ENCODE measurements around the gene UBE2B.

The UBE2B gene

DNA sequence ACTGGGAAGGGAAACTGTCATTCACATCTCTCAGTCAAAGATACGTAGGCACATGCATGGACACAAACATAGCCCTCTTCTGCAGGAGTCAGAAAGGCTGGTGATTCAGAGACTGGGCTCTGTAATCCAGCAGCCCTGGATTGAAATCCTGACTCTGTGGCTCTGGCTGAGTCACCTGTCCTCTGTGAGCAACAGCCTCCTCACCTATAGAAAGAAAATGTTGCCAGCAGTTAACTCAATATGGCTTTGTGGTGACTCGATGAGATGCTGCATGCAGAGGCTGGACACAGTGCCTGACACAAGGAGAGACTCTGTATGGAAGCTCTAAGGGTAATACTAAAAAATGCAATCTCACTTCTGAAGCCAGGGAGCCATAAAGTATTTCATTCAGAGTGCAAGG, 64.2 kb downstream of the UBE2B start:
- no peak for DNase-seq (ENCODE audit: extremely low read depth, insufficient read length)
- H3K4me3 ChIP-seq (replicated peaks; ENCODE audit: low read depth, low read length) = no peak overlapping the region
- no peaks in the 10 kb centered on the region for H3K27me3 ChIP-seq (replicated peaks; ENCODE audit: control insufficient read depth, insufficient read depth, low read length)
- H3K36me3 ChIP-seq (ENCODE audit: control insufficient read depth, insufficient read depth, low read length) = no peaks in the 10 kb centered on the region
- TF ChIP-seq, protein P1, sequence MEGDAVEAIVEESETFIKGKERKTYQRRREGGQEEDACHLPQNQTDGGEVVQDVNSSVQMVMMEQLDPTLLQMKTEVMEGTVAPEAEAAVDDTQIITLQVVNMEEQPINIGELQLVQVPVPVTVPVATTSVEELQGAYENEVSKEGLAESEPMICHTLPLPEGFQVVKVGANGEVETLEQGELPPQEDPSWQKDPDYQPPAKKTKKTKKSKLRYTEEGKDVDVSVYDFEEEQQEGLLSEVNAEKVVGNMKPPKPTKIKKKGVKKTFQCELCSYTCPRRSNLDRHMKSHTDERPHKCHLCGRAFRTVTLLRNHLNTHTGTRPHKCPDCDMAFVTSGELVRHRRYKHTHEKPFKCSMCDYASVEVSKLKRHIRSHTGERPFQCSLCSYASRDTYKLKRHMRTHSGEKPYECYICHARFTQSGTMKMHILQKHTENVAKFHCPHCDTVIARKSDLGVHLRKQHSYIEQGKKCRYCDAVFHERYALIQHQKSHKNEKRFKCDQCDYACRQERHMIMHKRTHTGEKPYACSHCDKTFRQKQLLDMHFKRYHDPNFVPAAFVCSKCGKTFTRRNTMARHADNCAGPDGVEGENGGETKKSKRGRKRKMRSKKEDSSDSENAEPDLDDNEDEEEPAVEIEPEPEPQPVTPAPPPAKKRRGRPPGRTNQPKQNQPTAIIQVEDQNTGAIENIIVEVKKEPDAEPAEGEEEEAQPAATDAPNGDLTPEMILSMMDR (IDR thresholded peaks at IDR 0.05; ENCODE audit: insufficient read depth, low read length, poor library complexity, severe bottlenecking) = no peak

DNA sequence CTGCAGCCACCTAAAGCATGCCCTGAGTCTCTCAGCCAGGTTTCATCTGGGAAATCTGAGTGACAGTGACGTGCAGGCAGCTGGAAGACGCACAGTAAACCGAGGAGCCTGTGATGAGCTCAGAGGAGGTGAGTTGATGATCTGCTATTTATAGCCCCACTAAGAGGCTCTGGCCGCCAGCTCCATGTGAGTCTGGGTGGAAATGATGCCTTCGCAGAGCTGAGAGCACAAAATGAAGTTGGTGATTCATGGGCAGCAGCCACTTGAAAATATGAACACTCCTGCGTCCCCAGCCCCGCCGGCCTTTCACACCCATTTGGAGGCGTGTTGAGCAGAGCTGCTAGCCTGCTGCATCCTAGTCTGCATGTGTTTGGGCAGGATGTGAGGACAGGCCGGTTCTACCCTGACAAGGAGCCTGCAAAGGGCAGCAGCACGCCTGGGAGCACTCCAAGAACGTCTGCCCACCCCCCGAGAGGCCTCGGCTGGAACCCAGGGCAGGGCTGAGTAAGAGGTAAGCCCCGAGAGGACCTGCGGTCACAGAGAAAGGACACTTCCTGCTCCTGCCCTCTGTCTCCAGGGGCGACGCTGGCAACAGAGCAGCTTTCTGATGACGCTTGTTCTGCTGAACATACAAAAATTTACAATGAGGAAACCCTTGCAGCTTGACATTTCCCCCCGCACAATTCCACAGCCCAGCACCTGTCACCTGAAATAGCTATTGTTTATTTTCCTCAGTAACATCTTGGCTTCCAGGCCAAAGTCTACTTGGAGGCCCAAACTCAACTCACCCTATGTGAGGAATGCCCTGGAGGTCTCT, 65.4 kb downstream of the UBE2B start:
- no peaks in the 10 kb centered on the region for H3K27me3 ChIP-seq (replicated peaks; ENCODE audit: control insufficient read depth, insufficient read depth, low read length)
- DNase-seq (ENCODE audit: extremely low read depth, insufficient read length) = peak; percentile 70
- TF ChIP-seq, protein P1 (IDR thresholded peaks at IDR 0.05; ENCODE audit: insufficient read depth, low read length, poor library complexity, severe bottlenecking) = no peak
- no peaks in the 10 kb centered on the region for H3K36me3 ChIP-seq (ENCODE audit: control insufficient read depth, insufficient read depth, low read length)
- peak overlapping the region; percentile 22; the same call in 1 of the 2 replicates for H3K4me3 ChIP-seq (replicated peaks; ENCODE audit: low read depth, low read length)

DNA sequence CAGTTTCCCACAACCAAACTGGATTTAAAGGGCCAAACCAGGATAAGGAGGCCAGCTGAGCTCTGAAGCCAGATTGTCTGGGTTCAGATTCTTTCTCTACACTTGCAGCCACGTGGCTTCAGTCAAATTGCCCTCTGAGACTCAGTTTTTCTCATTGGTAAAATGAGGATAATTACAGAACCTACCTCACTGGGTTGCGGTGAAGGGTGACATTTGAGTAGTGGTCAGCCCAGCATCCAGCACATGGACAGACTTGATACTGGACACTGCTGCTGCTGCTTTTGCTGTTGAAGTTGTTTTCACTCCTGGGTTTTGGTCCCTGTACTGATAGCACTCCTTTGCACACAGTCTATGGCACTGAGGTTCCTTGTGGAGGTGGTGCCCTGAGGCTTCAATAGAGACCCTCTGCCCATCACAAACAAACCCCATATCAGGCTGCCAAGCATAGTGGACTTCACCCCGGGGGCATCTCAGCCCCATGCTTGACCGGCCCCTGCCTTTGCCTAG, 66.0 kb downstream of the UBE2B start:
- no peaks in the 10 kb centered on the region for H3K27me3 ChIP-seq (replicated peaks; ENCODE audit: control insufficient read depth, insufficient read depth, low read length)
- H3K36me3 ChIP-seq (ENCODE audit: control insufficient read depth, insufficient read depth, low read length) = no peaks in the 10 kb centered on the region
- TF ChIP-seq, protein P1 (IDR thresholded peaks at IDR 0.05; ENCODE audit: insufficient read depth, low read length, poor library complexity, severe bottlenecking) = no peak
- H3K4me3 ChIP-seq (replicated peaks; ENCODE audit: low read depth, low read length) = no peak overlapping the region
- DNase-seq (ENCODE audit: extremely low read depth, insufficient read length) = no peak

DNA sequence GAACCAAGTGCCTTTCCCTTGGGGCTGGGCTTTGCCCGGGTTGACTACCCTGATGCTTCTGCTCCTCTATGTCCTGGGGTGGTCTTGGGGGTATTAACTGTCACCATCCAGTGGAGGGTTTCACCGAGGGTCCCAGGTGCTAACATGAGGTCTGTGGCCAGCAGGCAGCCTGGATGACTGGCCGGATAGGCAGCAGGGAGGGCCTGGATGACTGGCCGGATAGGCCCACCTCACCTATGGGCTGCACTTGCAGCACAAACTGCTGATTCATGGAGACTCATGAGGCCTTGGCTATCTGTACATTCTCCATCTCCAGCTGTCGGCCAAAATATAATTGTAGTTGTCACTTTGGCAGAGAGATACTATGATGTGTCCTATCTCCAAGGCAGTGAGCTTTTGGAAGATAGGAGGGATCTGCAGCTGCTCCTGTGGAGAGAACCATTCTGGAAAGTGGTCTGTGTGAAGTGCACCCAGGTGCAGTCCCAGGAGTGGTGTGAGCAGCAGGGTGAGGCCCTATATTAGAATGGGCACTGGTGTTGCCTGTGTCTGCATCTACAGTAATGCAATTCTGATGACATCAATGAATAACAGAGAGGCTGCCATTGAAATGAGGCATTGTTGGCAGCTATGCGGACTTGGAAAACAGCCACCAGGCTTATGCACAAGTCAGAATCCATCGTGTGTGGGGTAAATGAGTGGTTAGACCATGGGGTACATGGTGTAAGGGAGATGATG, 66.6 kb downstream of the UBE2B start:
- H3K27me3 ChIP-seq (replicated peaks; ENCODE audit: control insufficient read depth, insufficient read depth, low read length) = no peaks in the 10 kb centered on the region
- H3K4me3 ChIP-seq (replicated peaks; ENCODE audit: low read depth, low read length) = no peak overlapping the region
- H3K36me3 ChIP-seq (ENCODE audit: control insufficient read depth, insufficient read depth, low read length) = no peaks in the 10 kb centered on the region
- TF ChIP-seq, protein P1 (IDR thresholded peaks at IDR 0.05; ENCODE audit: insufficient read depth, low read length, poor library complexity, severe bottlenecking) = no peak
- DNase-seq (ENCODE audit: extremely low read depth, insufficient read length) = no peak

DNA sequence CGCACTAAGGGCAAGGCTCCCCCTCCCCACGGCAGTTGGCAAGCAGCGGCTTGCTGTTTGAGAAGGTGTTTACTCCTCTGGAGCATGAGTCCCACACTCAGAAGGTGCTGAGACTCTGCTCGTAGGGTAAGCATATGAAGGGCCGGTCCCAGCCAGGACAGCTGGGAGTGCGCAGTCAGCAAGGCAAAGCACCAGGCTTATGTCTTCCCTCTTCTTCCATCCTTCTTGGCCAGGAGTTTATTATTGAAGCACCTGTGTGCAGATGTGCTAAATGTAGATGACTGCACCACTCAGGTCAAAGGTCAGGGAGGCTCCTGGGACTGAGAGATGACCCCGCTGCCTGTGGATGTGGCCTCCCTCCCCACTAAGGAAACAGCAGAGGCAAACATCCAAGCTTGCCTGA, 67.4 kb downstream of the UBE2B start:
- TF ChIP-seq, protein P1 (IDR thresholded peaks at IDR 0.05; ENCODE audit: insufficient read depth, low read length, poor library complexity, severe bottlenecking) = no peak
- H3K4me3 ChIP-seq (replicated peaks; ENCODE audit: low read depth, low read length) = no peak overlapping the region
- DNase-seq (ENCODE audit: extremely low read depth, insufficient read length) = no peak
- no peaks in the 10 kb centered on the region for H3K27me3 ChIP-seq (replicated peaks; ENCODE audit: control insufficient read depth, insufficient read depth, low read length)
- no peaks in the 10 kb centered on the region for H3K36me3 ChIP-seq (ENCODE audit: control insufficient read depth, insufficient read depth, low read length)
